Naive thymus-derived CD8-positive, alpha-beta T cell (primary cell): Measurements from ENCODE around the gene EIF3L. TPM values are rescaled to one million over a fixed set of nuclear protein-coding genes. Genes with fewer than 3 reads are reported as not detected.
A peak's percentile ranks its signal among the peaks of the same experiment; 100 is the strongest.

ENCODE experiments used
- ATAC-seq, 2 donors: fragments of 150-1000 bp; cut with Tn5 transposase in 1 of 2; sonication (Bioruptor Pico), chemical (Tn5 transposase) in 1 of 2; 1 replicate in 1 of 2; 2 replicates in 1 of 2; pipeline ENCODE4 v1.10.0; 2021; ENCODE audit warnings: mild to moderate bottlenecking in 2 of 2, moderate library complexity in 2 of 2
- POLR2A ChIA-PET: fragments of 350-600 bp; sonication (Branson Sonifier 250); formaldehyde crosslinking; loops from one replicate; lab custom pipeline; 2021; ENCODE audit warnings: antibody characterized with exemption; lab: Charles Lee
- DNase-seq, 10 donors: peaks; one replicate each; pipeline versions ENCODE4 v3.0.0 to v3.0.0-alpha.2; 2020 to 2022
- H3K27ac Mint-ChIP-seq, 10 donors: one replicate each; pipeline ENCODE4 v1.8.0; 2020 to 2022; ENCODE audit warnings: mild to moderate bottlenecking in 10 of 10, mixed read lengths in 10 of 10, moderate library complexity in 4 of 10, inconsistent platforms in 1 of 10
- H3K27me3 Mint-ChIP-seq, 5 donors: one replicate each; pipeline ENCODE4 v1.8.0; 2021 to 2022; ENCODE audit warnings: mixed read lengths in 5 of 5
- H3K36me3 Mint-ChIP-seq, 3 donors: one replicate each; pipeline ENCODE4 v1.8.0; 2020 to 2022; ENCODE audit warnings: mixed read lengths in 3 of 3, mild to moderate bottlenecking in 2 of 3, inconsistent platforms in 1 of 3
- H3K4me1 Mint-ChIP-seq, 4 donors: one replicate each; pipeline ENCODE4 v1.8.0; 2021 to 2022; ENCODE audit warnings: mixed read lengths in 4 of 4
- H3K4me3 Mint-ChIP-seq, 10 donors: one replicate each; pipeline ENCODE4 v1.8.0; 2020 to 2022; ENCODE audit warnings: mild to moderate bottlenecking in 10 of 10, mixed read lengths in 10 of 10, moderate library complexity in 6 of 10, inconsistent platforms in 1 of 10
- H3K9me3 Mint-ChIP-seq, 9 donors: one replicate each; pipeline ENCODE4 v1.8.0; 2020 to 2022; ENCODE audit warnings: mixed read lengths in 9 of 9, mild to moderate bottlenecking in 3 of 9, inconsistent platforms in 1 of 9, moderate library complexity in 1 of 9
- polyA plus RNA-seq, 3 donors: library from polyadenylated mRNA; unstranded; fragments of 300-500 nt; fragmentation: Illumina TruSeq; gene quantifications; one replicate each; pipeline ENCODE4 v1.2.3, GENCODE V29; 2021
- total RNA-seq, 8 experiments: library from RNA in 2 of 8; stranded (reverse) in 2 of 8; gene quantifications; one replicate each; pipeline ENCODE4 v1.2.3 and lab custom pipeline; 2021 to 2026

Gene EIF3L
- total and polyA plus RNA-seq, 5 experiments from 2014 or later, result 310 to 544 (median 395) TPM

GRCh38 chr22:37910890-37911672 lies 61.9 kb downstream of the EIF3L start:
- POLR2A ChIA-PET, result no interaction called here
- DNase-seq (no peak), ATAC-seq (no peak)
- Mint-ChIP-seq H3K36me3 (peaks cover 0 to 23% (median 0%) of the 10 kb centered on the region in 3 donors), H3K27ac (peak overlapping the region in 7 of 10 donors; percentile 4 to 83 (median 66)), H3K4me3 (peak overlapping the region in 1 of 10 donors; percentile 38), H3K27me3 (no peaks in the 10 kb centered on the region), H3K9me3 (no peaks in the 10 kb centered on the region), H3K4me1 (peaks cover 26 to 51% (median 32%) of the 10 kb centered on the region in 4 donors)

DNA sequence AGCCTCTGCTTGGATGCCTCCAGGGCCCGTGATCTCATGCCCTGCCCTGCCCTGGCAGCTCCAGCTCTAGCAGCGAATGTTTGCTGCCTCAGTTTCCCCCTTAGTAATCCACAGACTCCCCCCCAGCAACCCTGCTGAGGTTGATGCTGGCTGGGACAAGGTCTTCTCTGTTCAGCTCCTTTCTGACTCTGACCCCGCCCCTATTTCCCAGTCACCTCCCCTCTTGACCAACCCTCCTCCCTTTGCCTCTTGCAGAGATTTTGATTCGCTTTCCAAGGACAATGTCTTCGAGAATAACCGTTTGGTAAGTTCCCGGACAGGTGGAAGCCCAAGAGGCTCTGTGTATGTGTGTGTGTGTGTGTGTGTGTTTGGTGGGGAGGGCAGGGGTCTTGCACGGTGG lies 62.5 kb downstream of the EIF3L start:
- no peak for DNase-seq
- ATAC-seq, result no peak
- Mint-ChIP-seq H3K27me3 (no peaks in the 10 kb centered on the region), H3K4me1 (peaks cover 26 to 51% (median 32%) of the 10 kb centered on the region in 4 donors), H3K36me3 (peaks cover 0 to 27% (median 0%) of the 10 kb centered on the region in 3 donors), H3K27ac (peak overlapping the region in 6 of 10 donors; percentile 31 to 88 (median 74)), H3K4me3 (peak overlapping the region in 3 of 10 donors; percentile 7 to 38 (median 30)), H3K9me3 (no peaks in the 10 kb centered on the region)
- POLR2A ChIA-PET, result interaction anchor here (1.1 kb wide), 1 partner anchor 16 kb away, joined by 3 read pairs; no protein-coding TSS in a partner anchor

DNA sequence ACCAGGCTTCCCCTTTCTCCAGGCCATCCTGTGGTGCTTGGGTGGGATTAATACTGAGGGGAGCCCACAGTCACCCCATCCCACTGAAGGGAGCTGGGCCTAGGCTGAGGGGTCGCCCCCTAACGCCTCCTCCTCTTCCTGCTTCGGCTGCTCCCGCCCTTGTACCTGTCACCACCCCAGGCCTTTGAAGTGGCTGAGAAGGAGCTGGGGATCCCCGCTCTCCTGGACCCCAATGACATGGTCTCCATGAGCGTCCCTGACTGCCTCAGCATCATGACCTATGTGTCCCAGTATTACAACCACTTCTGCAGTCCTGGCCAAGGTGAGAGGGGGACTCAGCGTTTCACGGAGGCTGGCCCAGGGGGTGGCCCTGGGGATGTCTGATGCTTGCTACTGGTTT lies 63.0 kb downstream of the EIF3L start:
- ATAC-seq (peak in 1 of 2 donors; percentile 81), DNase-seq (peak in 2 of 10 donors; percentile 29 to 31)
- Mint-ChIP-seq H3K9me3 (no peaks in the 10 kb centered on the region), H3K36me3 (peaks cover 0 to 27% (median 0%) of the 10 kb centered on the region in 3 donors), H3K27me3 (no peaks in the 10 kb centered on the region), H3K4me3 (peak overlapping the region in 1 of 10 donors; percentile 64), H3K4me1 (peaks cover 21 to 47% (median 29%) of the 10 kb centered on the region in 4 donors), H3K27ac (peak overlapping the region in 7 of 10 donors; percentile 58 to 88 (median 83))
- POLR2A ChIA-PET, result interaction anchor here (1.1 kb wide), 1 partner anchor 16 kb away, joined by 3 read pairs; no protein-coding TSS in a partner anchor

DNA sequence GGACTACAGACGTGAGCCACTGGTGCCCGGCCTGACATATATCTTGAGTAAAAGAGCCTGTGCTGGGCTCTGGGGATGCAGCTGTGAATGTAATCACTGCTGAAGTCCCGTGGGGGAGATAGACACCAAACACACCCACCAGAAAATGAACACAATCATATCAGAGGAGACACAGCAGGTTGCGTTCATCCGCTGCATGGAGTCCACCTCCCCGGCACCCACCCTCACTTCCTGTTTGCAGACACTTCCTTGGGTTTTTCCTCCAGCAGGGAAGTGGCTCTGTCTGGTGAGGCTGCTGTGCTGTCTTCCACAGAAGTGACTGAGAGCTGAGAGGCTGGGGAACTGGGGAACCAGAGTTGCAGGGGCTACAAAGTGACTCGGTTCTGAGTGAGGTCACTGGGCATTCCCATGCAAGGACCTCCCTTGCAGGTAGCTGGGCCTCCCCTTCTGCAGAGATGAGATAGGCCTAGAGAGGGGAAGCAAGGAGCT lies 64.1 kb downstream of the EIF3L start:
- H3K4me1 Mint-ChIP-seq, result peaks cover 12 to 38% (median 21%) of the 10 kb centered on the region in 4 donors

GRCh38 chr22:37916311-37916710 lies 67.1 kb downstream of the EIF3L start:
- H3K27ac Mint-ChIP-seq, result peak overlapping the region in 2 of 10 donors; percentile 24 to 35
- H3K36me3 Mint-ChIP-seq, result peaks cover 0 to 43% (median 0%) of the 10 kb centered on the region in 3 donors
- ATAC-seq, result no peak

More for the DNA sequence above, 64.1 kb downstream of the EIF3L start:
- POLR2A ChIA-PET, result interaction anchor here (0.6 to 0.8 kb wide), 2 partner anchors 10 to 16 kb away, joined by 3 to 4 read pairs; no protein-coding TSS in a partner anchor
- DNase-seq, result no peak
- Mint-ChIP-seq H3K36me3 (peaks cover 0 to 31% (median 0%) of the 10 kb centered on the region in 3 donors), H3K4me3 (no peak overlapping the region), H3K9me3 (no peaks in the 10 kb centered on the region), H3K27me3 (no peaks in the 10 kb centered on the region), H3K27ac (peak overlapping the region in 4 of 10 donors; percentile 22 to 88 (median 56))
- ATAC-seq, result no peak

DNA sequence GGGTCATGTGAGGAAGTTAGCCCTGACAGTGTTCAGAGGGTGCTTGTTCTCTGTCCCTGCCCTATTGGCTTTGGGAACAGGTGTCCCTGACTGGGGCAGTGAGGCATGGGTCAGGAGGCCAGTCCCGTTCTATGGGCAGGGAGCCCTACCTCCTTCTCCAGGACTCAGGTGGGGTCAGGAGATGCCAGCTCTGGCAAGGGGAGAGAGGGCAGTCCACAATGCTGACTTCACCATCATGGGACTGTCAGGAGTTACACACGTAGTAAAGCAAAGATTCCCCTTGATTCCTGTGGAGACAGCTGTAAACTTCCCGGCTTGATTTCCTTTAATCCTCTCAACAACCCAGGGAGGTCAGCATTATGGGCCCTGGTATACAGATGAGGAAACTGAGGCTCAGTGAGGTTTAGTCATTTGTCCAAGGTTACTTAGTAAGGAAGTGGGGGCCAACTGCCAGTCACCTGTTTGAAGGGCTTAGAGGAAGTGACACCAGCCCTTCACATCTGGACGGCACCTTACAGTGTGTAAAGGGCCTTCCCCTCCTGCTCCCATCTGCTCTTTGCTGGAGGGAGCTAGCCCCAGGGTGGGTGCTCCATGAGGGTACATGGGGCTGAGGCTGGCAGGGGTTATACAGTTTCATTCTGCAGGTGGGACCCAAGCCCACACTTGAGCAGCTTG lies 68.8 kb downstream of the EIF3L start:
- Mint-ChIP-seq H3K9me3 (no peaks in the 10 kb centered on the region), H3K4me3 (no peak overlapping the region), H3K36me3 (peaks cover 0 to 41% (median 0%) of the 10 kb centered on the region in 3 donors), H3K27me3 (no peaks in the 10 kb centered on the region), H3K27ac (peak overlapping the region in 1 of 10 donors; percentile 37), H3K4me1 (peaks cover 4 to 7% (median 5%) of the 10 kb centered on the region in 4 donors)
- POLR2A ChIA-PET, result no interaction called here
- ATAC-seq (no peak), DNase-seq (no peak)

More at GRCh38 chr22:37916311-37916710, 67.1 kb downstream of the EIF3L start:
- DNase-seq, result no peak
- H3K27me3 Mint-ChIP-seq, result no peaks in the 10 kb centered on the region
- H3K4me3 Mint-ChIP-seq, result no peak overlapping the region
- H3K4me1 Mint-ChIP-seq, result peaks cover 9 to 17% (median 11%) of the 10 kb centered on the region in 4 donors
- H3K9me3 Mint-ChIP-seq, result no peaks in the 10 kb centered on the region
- POLR2A ChIA-PET, result interaction anchor here (2.1 kb wide), 1 partner anchor 10 kb away, joined by 8 read pairs; the partner anchor contains the start of gene MICALL1

DNA sequence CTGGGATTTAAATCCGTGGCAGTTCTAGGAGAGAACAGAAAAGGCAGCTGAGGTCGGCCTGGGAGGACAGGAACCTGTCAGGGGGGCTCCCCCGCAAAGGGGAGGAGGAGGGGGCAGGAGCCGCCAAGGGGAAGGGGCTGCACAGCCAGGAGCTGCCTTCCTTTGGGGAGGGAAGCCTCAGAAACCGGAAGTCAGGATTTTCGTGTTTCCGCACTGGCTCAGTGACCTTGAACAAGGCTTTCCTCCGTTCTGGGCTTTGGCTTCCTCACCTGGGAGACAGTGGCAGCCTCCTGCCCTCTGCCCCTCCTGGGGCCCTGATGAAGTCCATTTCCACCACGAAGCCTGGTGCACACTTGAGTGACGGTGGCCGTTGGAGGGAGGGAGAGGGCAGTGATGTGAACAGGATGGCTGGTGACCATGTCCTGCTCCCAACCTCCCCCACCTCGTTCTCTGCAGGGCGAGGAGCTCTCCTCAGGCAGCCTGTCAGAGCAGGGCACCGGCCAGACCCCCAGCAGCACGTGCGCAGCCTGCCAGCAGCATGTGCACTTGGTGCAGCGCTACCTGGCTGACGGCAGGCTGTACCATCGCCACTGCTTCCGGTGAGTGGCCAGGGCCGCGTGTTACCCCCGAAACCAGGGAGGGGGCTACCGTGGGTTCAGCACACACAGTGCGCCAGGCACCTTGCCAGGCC lies 69.5 kb downstream of the EIF3L start:
- Mint-ChIP-seq H3K4me1 (peaks cover 4 to 8% (median 6%) of the 10 kb centered on the region in 4 donors), H3K36me3 (peaks cover 0 to 40% (median 0%) of the 10 kb centered on the region in 3 donors), H3K27ac (no peak overlapping the region), H3K27me3 (no peaks in the 10 kb centered on the region), H3K4me3 (no peak overlapping the region), H3K9me3 (no peaks in the 10 kb centered on the region)
- DNase-seq (no peak), ATAC-seq (no peak)
- POLR2A ChIA-PET, result no interaction called here

GRCh38 chr22:37920126-37920525 lies 70.9 kb downstream of the EIF3L start:
- no peaks in the 10 kb centered on the region for H3K9me3 Mint-ChIP-seq
- peak overlapping the region in 9 of 10 donors; percentile 28 to 84 (median 72) for H3K27ac Mint-ChIP-seq
- H3K36me3 Mint-ChIP-seq, result peaks cover 0 to 38% (median 0%) of the 10 kb centered on the region in 3 donors
- H3K4me3 Mint-ChIP-seq, result peak overlapping the region in 8 of 10 donors; percentile 17 to 54 (median 38)
- no peaks in the 10 kb centered on the region for H3K27me3 Mint-ChIP-seq
- POLR2A ChIA-PET, result no interaction called here
- DNase-seq (no peak), ATAC-seq (no peak)
- H3K4me1 Mint-ChIP-seq, result peaks cover 4 to 8% (median 6%) of the 10 kb centered on the region in 4 donors

DNA sequence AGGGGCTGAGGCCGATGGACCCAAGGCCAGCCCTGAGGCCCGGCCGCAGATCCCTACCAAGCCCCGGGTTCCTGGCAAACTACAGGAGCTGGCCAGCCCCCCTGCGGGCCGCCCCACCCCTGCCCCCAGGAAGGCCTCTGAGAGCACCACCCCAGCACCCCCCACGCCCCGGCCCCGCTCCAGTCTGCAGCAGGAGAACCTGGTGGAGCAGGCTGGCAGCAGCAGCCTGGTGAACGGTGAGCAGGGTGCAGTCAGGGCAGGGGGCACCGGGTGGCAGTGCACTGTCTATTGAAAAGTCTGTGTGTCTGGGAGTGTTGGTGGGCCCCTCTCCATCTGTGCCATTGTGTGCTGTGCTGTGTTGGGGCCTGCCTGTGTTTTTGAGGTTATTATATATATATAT lies 73.0 kb downstream of the EIF3L start:
- Mint-ChIP-seq H3K36me3 (peaks cover 0 to 34% (median 0%) of the 10 kb centered on the region in 3 donors), H3K4me1 (peaks cover 4 to 8% (median 6%) of the 10 kb centered on the region in 4 donors), H3K27ac (no peak overlapping the region), H3K4me3 (no peak overlapping the region), H3K9me3 (no peaks in the 10 kb centered on the region), H3K27me3 (no peaks in the 10 kb centered on the region)
- DNase-seq (no peak), ATAC-seq (peak; percentile 42 to 44)
- POLR2A ChIA-PET, result interaction anchor here (0.7 kb wide), 1 partner anchor 20 kb away, joined by 3 read pairs; no protein-coding TSS in a partner anchor

- Mint-ChIP-seq H3K4me3 (no peak overlapping the region), H3K4me1 (peaks cover 4 to 7% (median 5%) of the 10 kb centered on the region in 4 donors), H3K27ac (peak overlapping the region in 2 of 10 donors; percentile 48 to 66), H3K27me3 (no peaks in the 10 kb centered on the region), H3K36me3 (peaks cover 0 to 44% (median 4%) of the 10 kb centered on the region in 3 donors), H3K9me3 (no peaks in the 10 kb centered on the region)
- DNase-seq, result no peak
- no peak for ATAC-seq
- POLR2A ChIA-PET, result interaction anchor here (0.6 kb wide), 1 partner anchor 14 kb away, joined by 3 read pairs; no protein-coding TSS in a partner anchor
Measured at GRCh38 chr22:37923927-37924326, 74.7 kb downstream of the EIF3L start.

- H3K27me3 Mint-ChIP-seq, result no peaks in the 10 kb centered on the region
- POLR2A ChIA-PET, result interaction anchor here (0.6 kb wide), 1 partner anchor 15 kb away, joined by 3 read pairs; no protein-coding TSS in a partner anchor
- ATAC-seq, result no peak
- DNase-seq, result no peak
- H3K36me3 Mint-ChIP-seq, result peaks cover 0 to 45% (median 4%) of the 10 kb centered on the region in 3 donors
- H3K4me1 Mint-ChIP-seq, result peaks cover 4 to 7% (median 5%) of the 10 kb centered on the region in 4 donors
- H3K4me3 Mint-ChIP-seq, result no peak overlapping the region
- peak overlapping the region in 2 of 10 donors; percentile 48 to 66 for H3K27ac Mint-ChIP-seq
- no peaks in the 10 kb centered on the region for H3K9me3 Mint-ChIP-seq
Measured at GRCh38 chr22:37924386-37925065, 75.3 kb downstream of the EIF3L start.
